Measurements from ENCODE around the gene CRY1.

CRY1 gene

GRCh38 chr12:107103516-107103915 lies 10.2 kb upstream of the CRY1 start:
- ChIA-PET POLR2A (no interaction called here), CTCF (interaction anchor here (0.7 to 5.3 kb wide), 6 partner anchors 8 to 103 kb away, joined by 3 to 88 read pairs (median 18); partner anchors contain the start of gene CRY1)
- TF ChIP-seq, protein P1, sequence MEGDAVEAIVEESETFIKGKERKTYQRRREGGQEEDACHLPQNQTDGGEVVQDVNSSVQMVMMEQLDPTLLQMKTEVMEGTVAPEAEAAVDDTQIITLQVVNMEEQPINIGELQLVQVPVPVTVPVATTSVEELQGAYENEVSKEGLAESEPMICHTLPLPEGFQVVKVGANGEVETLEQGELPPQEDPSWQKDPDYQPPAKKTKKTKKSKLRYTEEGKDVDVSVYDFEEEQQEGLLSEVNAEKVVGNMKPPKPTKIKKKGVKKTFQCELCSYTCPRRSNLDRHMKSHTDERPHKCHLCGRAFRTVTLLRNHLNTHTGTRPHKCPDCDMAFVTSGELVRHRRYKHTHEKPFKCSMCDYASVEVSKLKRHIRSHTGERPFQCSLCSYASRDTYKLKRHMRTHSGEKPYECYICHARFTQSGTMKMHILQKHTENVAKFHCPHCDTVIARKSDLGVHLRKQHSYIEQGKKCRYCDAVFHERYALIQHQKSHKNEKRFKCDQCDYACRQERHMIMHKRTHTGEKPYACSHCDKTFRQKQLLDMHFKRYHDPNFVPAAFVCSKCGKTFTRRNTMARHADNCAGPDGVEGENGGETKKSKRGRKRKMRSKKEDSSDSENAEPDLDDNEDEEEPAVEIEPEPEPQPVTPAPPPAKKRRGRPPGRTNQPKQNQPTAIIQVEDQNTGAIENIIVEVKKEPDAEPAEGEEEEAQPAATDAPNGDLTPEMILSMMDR (IDR thresholded peaks at IDR 0.05; ENCODE audit: insufficient read depth, low read length, missing control alignments): no peak
- no peak overlapping the region for H3K4me3 ChIP-seq (ENCODE audit: low read depth, low read length)
- no peak for DNase-seq (ENCODE audit: low read depth, low spot score)

DNA sequence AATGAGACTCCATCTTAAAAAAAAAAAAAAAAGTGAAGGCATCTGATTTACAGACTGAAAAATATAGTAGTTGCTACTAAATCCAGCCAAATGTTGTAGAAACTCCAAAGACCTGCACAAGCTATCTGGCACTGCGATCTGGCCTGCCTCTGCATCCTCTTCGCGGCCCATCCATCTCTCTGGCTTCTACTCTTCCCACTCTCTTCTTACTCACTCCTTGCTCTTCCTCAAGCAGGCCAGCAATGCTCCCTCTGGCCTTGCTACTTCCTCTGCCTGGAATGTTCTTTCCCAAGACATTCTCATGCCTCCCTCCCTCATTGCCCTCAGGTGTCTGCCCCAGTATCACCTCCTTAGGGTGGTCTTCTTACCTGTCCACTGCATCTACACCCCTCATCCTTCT lies 9.7 kb upstream of the CRY1 start:
- POLR2A ChIA-PET: no interaction called here

DNA sequence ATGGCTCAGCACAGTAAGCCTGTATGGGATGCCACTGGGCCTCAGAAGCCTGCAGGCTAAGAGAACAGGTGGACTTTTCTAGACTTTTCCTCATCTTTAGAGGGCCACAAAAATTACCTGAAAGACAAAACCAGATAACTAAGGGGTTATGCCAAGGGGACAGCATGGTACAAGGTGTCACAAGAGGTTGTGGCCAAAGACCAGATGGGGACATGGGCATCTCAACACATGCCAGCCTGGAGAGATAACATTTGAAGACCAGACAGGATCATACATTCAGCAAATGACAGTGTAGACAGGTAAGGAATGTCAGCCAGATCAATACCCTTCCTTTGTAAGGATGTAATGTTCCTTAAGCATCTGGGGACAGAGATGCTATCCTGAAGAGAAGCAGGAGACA lies 8.9 kb upstream of the CRY1 start:
- TF ChIP-seq, protein P1 (IDR thresholded peaks at IDR 0.05; ENCODE audit: insufficient read depth, low read length, missing control alignments): no peak
- ChIA-PET POLR2A (no interaction called here), CTCF (interaction anchor here (1.3 kb wide), 1 partner anchor 10 kb away, joined by 7 read pairs; the partner anchor contains the start of gene CRY1)
- DNase-seq (ENCODE audit: low read depth, low spot score): no peak
- no peak overlapping the region for H3K4me3 ChIP-seq (ENCODE audit: low read depth, low read length)

More for the DNA sequence above, 9.7 kb upstream of the CRY1 start:
- no peak for DNase-seq (ENCODE audit: low read depth, low spot score)
- H3K4me3 ChIP-seq (ENCODE audit: low read depth, low read length): no peak overlapping the region
- TF ChIP-seq, protein P1 (IDR thresholded peaks at IDR 0.05; ENCODE audit: insufficient read depth, low read length, missing control alignments): no peak
- CTCF ChIA-PET: interaction anchor here (0.7 to 5.3 kb wide), 4 partner anchors 9 to 102 kb away, joined by 3 to 88 read pairs (median 42); partner anchors contain the start of gene CRY1

DNA sequence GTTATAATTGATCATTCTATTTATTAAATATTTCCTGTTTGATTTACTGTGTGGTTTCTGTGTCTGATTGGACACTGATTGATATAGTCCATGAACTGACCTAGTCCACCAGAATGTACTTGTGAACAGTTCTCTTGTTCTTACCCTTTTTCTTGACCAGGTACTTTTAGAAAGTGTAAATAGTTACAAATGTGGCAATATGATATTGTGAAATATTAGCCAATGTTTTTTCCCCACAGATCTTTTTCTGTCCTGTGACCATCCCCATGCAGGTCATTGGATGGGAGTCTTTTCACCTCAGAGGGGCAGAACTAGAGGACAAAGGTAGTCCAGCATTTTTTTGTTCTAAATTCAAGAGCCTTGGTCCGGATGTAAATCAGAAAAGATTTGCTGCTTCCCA lies 8.3 kb upstream of the CRY1 start:
- ChIA-PET POLR2A (no interaction called here), CTCF (interaction anchor here (1.3 kb wide), 1 partner anchor 9 kb away, joined by 7 read pairs; the partner anchor contains the start of gene CRY1)
- DNase-seq (ENCODE audit: low read depth, low spot score): no peak
- H3K4me3 ChIP-seq (ENCODE audit: low read depth, low read length): no peak overlapping the region
- TF ChIP-seq, protein P1 (IDR thresholded peaks at IDR 0.05; ENCODE audit: insufficient read depth, low read length, missing control alignments): no peak

- POLR2A ChIA-PET: interaction anchor here (0.6 to 0.7 kb wide), 2 partner anchors 37 to 139 kb away, joined by 3 to 4 read pairs; no protein-coding TSS in a partner anchor
- TF ChIP-seq, protein P1 (IDR thresholded peaks at IDR 0.05; ENCODE audit: insufficient read depth, low read length, missing control alignments): no peak
- CTCF ChIA-PET: interaction anchor here (0.7 to 1.8 kb wide), 4 partner anchors 10 to 509 kb away, joined by 3 to 5 read pairs (median 4); no protein-coding TSS in a partner anchor
Measured at GRCh38 chr12:107099917-107100316, 6.6 kb upstream of the CRY1 start.

DNA sequence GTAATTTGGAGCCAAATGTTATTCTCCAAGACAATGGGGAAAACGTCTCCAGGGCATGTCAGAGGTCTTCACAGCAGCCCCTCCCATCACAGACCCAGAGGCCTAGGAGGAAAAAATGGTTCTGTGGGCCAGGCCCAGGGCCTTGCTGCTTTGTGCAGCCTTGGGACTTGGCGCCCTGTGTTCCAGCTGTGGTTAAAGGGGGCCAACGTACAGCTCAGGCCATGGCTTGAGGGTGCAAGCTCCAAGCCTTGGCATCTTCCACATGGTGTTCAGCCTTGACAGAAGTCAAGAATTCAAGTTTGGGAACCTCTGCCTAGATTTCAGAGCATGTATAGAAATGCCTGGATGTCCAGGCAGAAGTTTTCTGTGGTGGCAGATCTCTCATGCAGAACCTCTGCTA lies 3.2 kb upstream of the CRY1 start:
- no peak for DNase-seq (ENCODE audit: low read depth, low spot score)
- ChIA-PET CTCF (interaction anchor here (1.0 kb wide), 1 partner anchor 17 kb away, joined by 3 read pairs; no protein-coding TSS in a partner anchor), POLR2A (no interaction called here)
- no peak overlapping the region for H3K4me3 ChIP-seq (ENCODE audit: low read depth, low read length)
- TF ChIP-seq, protein P1 (IDR thresholded peaks at IDR 0.05; ENCODE audit: insufficient read depth, low read length, missing control alignments): no peak

More at GRCh38 chr12:107099917-107100316, 6.6 kb upstream of the CRY1 start:
- DNase-seq (ENCODE audit: low read depth, low spot score): no peak
- H3K4me3 ChIP-seq (ENCODE audit: low read depth, low read length): no peak overlapping the region

Data from AG04449 (cell line).